ENCODE results near the gene SNX15.

SNX15 gene

GRCh38 chr11:65045061-65045460 is 17.8 kb downstream of the SNX15 start:
- TF ChIP-seq EZH2 (IDR thresholded peaks at IDR 0.05; ENCODE audit: borderline replicate concordance, low read depth, low read length, severe bottlenecking): no peak
- peak; percentile 4 for TF ChIP-seq CTCF (IDR thresholded peaks at IDR 0.05; ENCODE audit: borderline replicate concordance, extremely low read depth, low read length, poor library complexity, severe bottlenecking)
- Histone ChIP-seq H3K36me3 (ENCODE audit: insufficient read depth, low read length) (peaks cover 37% of the 10 kb centered on the region), H3K4me2 (ENCODE audit: insufficient read depth, low read length) (peak overlapping the region; percentile 12; the same call in 1 of the 2 replicates)

GRCh38 chr11:65045728-65046127 is 18.5 kb downstream of the SNX15 start:
- TF ChIP-seq CTCF (IDR thresholded peaks at IDR 0.05; ENCODE audit: borderline replicate concordance, extremely low read depth, low read length, poor library complexity, severe bottlenecking): no peak
- no peak for TF ChIP-seq EZH2 (IDR thresholded peaks at IDR 0.05; ENCODE audit: borderline replicate concordance, low read depth, low read length, severe bottlenecking)
- H4K20me1 ChIP-seq (ENCODE audit: insufficient read depth, low read length): peaks cover 30% of the 10 kb centered on the region
- H2AFZ ChIP-seq (ENCODE audit: low read depth, low read length): no peak overlapping the region
- H3K4me2 ChIP-seq (ENCODE audit: insufficient read depth, low read length): no peak overlapping the region
- peaks cover 37% of the 10 kb centered on the region for H3K36me3 ChIP-seq (ENCODE audit: insufficient read depth, low read length)
- DNase-seq (no peak), ATAC-seq (ENCODE audit: insufficient read depth, low read depth) (no peak)
- H3K27me3 ChIP-seq (ENCODE audit: insufficient read depth, low read length, poor library complexity): no peaks in the 10 kb centered on the region
- peaks cover 42% of the 10 kb centered on the region for H3K79me2 ChIP-seq (ENCODE audit: insufficient read depth, low read length)
- H3K4me1 ChIP-seq (ENCODE audit: insufficient read depth, low read length): peaks cover 30% of the 10 kb centered on the region
- H3K9me3 ChIP-seq (ENCODE audit: insufficient read depth, low read length, severe bottlenecking): no peaks in the 10 kb centered on the region
- no peak overlapping the region for H3K4me3 ChIP-seq (ENCODE audit: low read depth in 1 of 2, low read length in 2 of 2)
- no peak overlapping the region for H3K9ac ChIP-seq (ENCODE audit: low read depth, low read length)
- H3K27ac ChIP-seq (ENCODE audit: low read length): no peak overlapping the region

More at GRCh38 chr11:65045061-65045460, 17.8 kb downstream of the SNX15 start:
- peaks cover 30% of the 10 kb centered on the region for H4K20me1 ChIP-seq (ENCODE audit: insufficient read depth, low read length)
- H3K9me3 ChIP-seq (ENCODE audit: insufficient read depth, low read length, severe bottlenecking): no peaks in the 10 kb centered on the region
- peaks cover 36% of the 10 kb centered on the region for H3K4me1 ChIP-seq (ENCODE audit: insufficient read depth, low read length)
- H3K27me3 ChIP-seq (ENCODE audit: insufficient read depth, low read length, poor library complexity): no peaks in the 10 kb centered on the region
- no peak overlapping the region for H3K27ac ChIP-seq (ENCODE audit: low read length)
- no peak overlapping the region for H3K4me3 ChIP-seq (ENCODE audit: low read depth in 1 of 2, low read length in 2 of 2)
- no peak overlapping the region for H2AFZ ChIP-seq (ENCODE audit: low read depth, low read length)
- H3K9ac ChIP-seq (ENCODE audit: low read depth, low read length): no peak overlapping the region; the same call in 1 of the 2 replicates
- ATAC-seq (ENCODE audit: insufficient read depth, low read depth): no peak
- DNase-seq: no peak
- H3K79me2 ChIP-seq (ENCODE audit: insufficient read depth, low read length): peaks cover 42% of the 10 kb centered on the region

DNA sequence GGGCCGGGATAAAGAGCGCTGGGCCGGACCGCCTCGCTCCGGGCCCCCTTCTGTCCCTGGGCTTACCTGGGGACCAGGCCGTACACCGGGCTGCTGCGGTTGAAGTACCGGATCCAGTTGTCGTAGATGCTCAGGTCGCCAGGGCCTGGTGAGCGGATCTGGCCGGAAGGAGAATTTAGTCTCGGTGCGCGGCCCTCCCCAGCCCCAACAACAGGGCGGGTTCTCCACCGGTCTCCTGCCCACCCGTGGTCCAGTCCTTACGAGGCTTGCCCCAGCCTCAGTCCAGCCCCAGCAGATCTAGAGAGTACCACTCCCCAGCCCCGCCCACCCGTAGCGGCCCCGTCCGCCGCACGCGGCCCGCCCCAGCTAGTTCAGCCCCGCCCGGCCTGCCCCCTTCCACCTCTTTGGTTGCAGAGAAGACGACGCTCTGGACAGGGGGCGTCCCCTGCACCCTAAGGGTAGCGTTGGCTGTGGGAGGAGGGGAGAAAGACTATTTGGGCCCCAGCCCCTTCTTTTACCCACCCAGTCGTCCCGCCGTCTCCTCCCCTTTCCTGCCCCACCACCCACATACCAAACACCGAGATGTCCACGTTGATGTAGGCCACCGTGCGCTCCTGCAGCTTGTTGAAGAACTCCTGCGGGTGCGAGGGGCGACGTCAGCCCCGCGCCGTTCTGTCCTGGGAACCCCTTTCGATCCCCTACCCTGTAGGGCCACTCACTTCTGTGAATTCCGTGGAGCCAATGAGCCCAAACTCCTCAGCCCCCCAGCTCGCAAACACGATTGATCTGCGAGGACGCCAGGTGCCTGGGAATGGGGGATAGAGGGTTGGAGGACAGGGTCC is 20.6 kb downstream of the SNX15 start:
- no peak overlapping the region for H3K27ac ChIP-seq (ENCODE audit: low read length)
- no peaks in the 10 kb centered on the region for H3K9me3 ChIP-seq (ENCODE audit: insufficient read depth, low read length, severe bottlenecking)
- DNase-seq (no peak), ATAC-seq (ENCODE audit: insufficient read depth, low read depth) (no peak)
- no peak overlapping the region for H2AFZ ChIP-seq (ENCODE audit: low read depth, low read length)
- no peak overlapping the region for H3K4me2 ChIP-seq (ENCODE audit: insufficient read depth, low read length)
- no peak for TF ChIP-seq EZH2 (IDR thresholded peaks at IDR 0.05; ENCODE audit: borderline replicate concordance, low read depth, low read length, severe bottlenecking)
- no peak for TF ChIP-seq CTCF (IDR thresholded peaks at IDR 0.05; ENCODE audit: borderline replicate concordance, extremely low read depth, low read length, poor library complexity, severe bottlenecking)
- H3K36me3 ChIP-seq (ENCODE audit: insufficient read depth, low read length): peaks cover 32% of the 10 kb centered on the region
- no peak overlapping the region for H3K4me3 ChIP-seq (ENCODE audit: low read depth in 1 of 2, low read length in 2 of 2)
- H3K4me1 ChIP-seq (ENCODE audit: insufficient read depth, low read length): peaks cover 19% of the 10 kb centered on the region
- H3K79me2 ChIP-seq (ENCODE audit: insufficient read depth, low read length): peaks cover 24% of the 10 kb centered on the region
- peaks cover 28% of the 10 kb centered on the region for H4K20me1 ChIP-seq (ENCODE audit: insufficient read depth, low read length)
- no peaks in the 10 kb centered on the region for H3K27me3 ChIP-seq (ENCODE audit: insufficient read depth, low read length, poor library complexity)
- no peak overlapping the region for H3K9ac ChIP-seq (ENCODE audit: low read depth, low read length)
